PC-3 (cell line): ENCODE measurements around the gene AGR3. TPM values are rescaled to one million over a fixed set of nuclear protein-coding genes. Genes with fewer than 3 reads are reported as not detected.

Experiments
- ATAC-seq: fragments of 200-7000 bp; cut with Tn5 transposase; 2 replicates; pipeline ENCODE4 v1.9.1; 2020; ENCODE audit warnings: mild to moderate bottlenecking, moderate library complexity
- BruUV-seq: library from RNA; stranded (reverse); fragments of 400-500 nt; replicated peaks from 2 replicates; lab custom pipeline; 2021; lab: Mats Ljungman, UMichigan
- CTCF ChIA-PET: fragments of 300-600 bp; sonication (Branson Sonifier 250); formaldehyde crosslinking; loops from one replicate; lab custom pipeline; 2022; ENCODE audit warnings: antibody characterized with exemption; lab: Charles Lee
- POLR2A ChIA-PET: fragments of 300-600 bp; sonication (Branson Sonifier 250); formaldehyde crosslinking; loops from one replicate; lab custom pipeline; 2022; ENCODE audit warnings: antibody characterized with exemption; ENCODE audit not compliant: unreplicated experiment; lab: Charles Lee
- DNase-seq: peaks from one replicate; pipeline ENCODE4 v3.0.0-alpha.2; 2015
- H2AFZ ChIP-seq: fragments of 300-600 bp; sonication (generic); 2 replicates; pipeline ENCODE4 v1.6.0; 2016; ENCODE audit warnings: antibody characterized with exemption, low read length
- H3F3A ChIP-seq: fragments of 300-600 bp; sonication (generic); one replicate; pipeline ENCODE4 v1.6.0; 2017; ENCODE audit warnings: antibody characterized with exemption, low read length, control low read depth, mild to moderate bottlenecking; ENCODE audit not compliant: unreplicated experiment
- H3K27ac ChIP-seq: fragments of 300-600 bp; sonication (generic); 2 replicates; pipeline ENCODE4 v1.5.1; 2016; ENCODE audit warnings: mild to moderate bottlenecking, low read length
- H3K27me3 ChIP-seq: fragments of 300-600 bp; sonication (generic); 2 replicates; pipeline ENCODE4 v1.6.1; 2016; ENCODE audit warnings: low read length, mixed read lengths
- H3K36me3 ChIP-seq: fragments of 300-600 bp; sonication (generic); 2 replicates; pipeline ENCODE4 v1.6.1; 2016; ENCODE audit warnings: low read depth, mixed run types, low read length, mixed read lengths
- H3K4me1 ChIP-seq: fragments of 300-600 bp; sonication (generic); 2 replicates; pipeline ENCODE4 v1.5.1; 2016; ENCODE audit warnings: low read length; ENCODE audit not compliant: insufficient read depth
- H3K4me2 ChIP-seq: fragments of 300-600 bp; sonication (generic); 2 replicates; pipeline ENCODE4 v1.6.0; 2016; ENCODE audit warnings: low read length
- H3K4me3 ChIP-seq: fragments of 300-600 bp; sonication (generic); 2 replicates; pipeline ENCODE4 v1.5.1; 2016; ENCODE audit warnings: mild to moderate bottlenecking, low read length, mixed read lengths
- H3K79me2 ChIP-seq: fragments of 300-600 bp; sonication (generic); 2 replicates; pipeline ENCODE4 v1.6.1; 2017; ENCODE audit warnings: low read length, mixed read lengths
- H3K9ac ChIP-seq: fragments of 300-600 bp; sonication (generic); 2 replicates; pipeline ENCODE4 v1.6.0; 2016; ENCODE audit warnings: mild to moderate bottlenecking, low read length
- H3K9me2 ChIP-seq: fragments of 300-600 bp; sonication (generic); replicated peaks from 2 replicates; pipeline ENCODE4 v1.6.1; 2016; ENCODE audit warnings: mixed run types, low read length, mixed read lengths
- H3K9me3 ChIP-seq: fragments of 300-600 bp; sonication (generic); 2 replicates; pipeline ENCODE4 v1.6.1; 2016; ENCODE audit warnings: low read length, mixed read lengths
- H4K20me1 ChIP-seq: fragments of 300-600 bp; sonication (generic); 2 replicates; pipeline ENCODE4 v1.6.1; 2016; ENCODE audit warnings: low read length, mixed read lengths
- EZH2 ChIP-seq: fragments of 300-600 bp; sonication (generic); IDR thresholded peaks from one replicate; pipeline ENCODE4 v1.6.1; 2017; ENCODE audit warnings: antibody characterized with exemption, mild to moderate bottlenecking, low read length; ENCODE audit not compliant: unreplicated experiment
- EZH2phosphoT487 ChIP-seq: fragments of 300-600 bp; sonication (generic); IDR thresholded peaks from 2 replicates; pipeline ENCODE4 v1.6.1; 2018; ENCODE audit warnings: mild to moderate bottlenecking, antibody characterized with exemption, low read length, borderline replicate concordance
- intact Hi-C: fragments of 100-400 bp; cut with micrococcal nuclease; formaldehyde crosslinking; loops from 2 replicates; pipeline ENCODE4 v1.9.0; 2023
- total RNA-seq: library from RNA; depleted of rRNA; stranded (reverse); fragments of >200 nt; gene quantifications from 2 replicates; pipeline ENCODE4 v1.2.3, GENCODE V29; 2014
- TF ChIP-seq, protein P1 (sequence below): fragments of 300-600 bp; sonication (generic); conservative IDR thresholded peaks from 2 replicates; pipeline ENCODE4 v1.5.1; 2017; ENCODE audit warnings: antibody characterized with exemption, low read depth, mild to moderate bottlenecking, low read length

Gene AGR3
- total RNA-seq, 1 experiment from 2014 or later: not detected

DNA sequence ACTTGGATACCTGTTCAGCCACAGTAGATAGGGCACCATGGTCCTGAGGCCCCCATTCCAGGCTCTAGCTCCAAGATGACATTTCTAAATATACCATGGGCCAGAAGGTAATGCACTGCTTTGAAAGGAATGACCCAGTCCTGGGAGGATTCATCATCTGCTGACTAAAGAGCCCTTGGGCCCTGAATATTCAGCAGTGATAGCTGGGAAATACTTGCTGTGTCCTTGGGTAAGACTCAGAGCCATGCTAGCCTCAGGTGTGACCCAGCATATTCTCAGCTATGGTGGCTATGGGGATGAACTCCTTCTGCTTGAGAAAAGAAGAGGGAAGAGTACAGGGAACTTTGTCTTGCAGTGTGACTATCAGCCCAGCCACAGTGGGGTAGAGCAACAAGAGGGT lies 55.7 kb downstream of the AGR3 start:
- no peak overlapping the region for H3K9ac ChIP-seq
- H2AFZ ChIP-seq: no peak overlapping the region
- H3F3A ChIP-seq: no peaks in the 10 kb centered on the region
- no peaks in the 10 kb centered on the region for H3K9me3 ChIP-seq
- ChIA-PET CTCF (no interaction called here), POLR2A (no interaction called here)
- no peaks in the 10 kb centered on the region for H3K36me3 ChIP-seq
- no peak for ATAC-seq
- no peaks in the 10 kb centered on the region for H3K4me1 ChIP-seq
- DNase-seq: no peak
- H3K79me2 ChIP-seq: no peaks in the 10 kb centered on the region
- H3K9me2 ChIP-seq: no peaks in the 10 kb centered on the region
- H3K27me3 ChIP-seq: no peaks in the 10 kb centered on the region
- intact Hi-C loops: no loop called here
- no TSS peak for BruUV-seq
- no peak overlapping the region for H3K4me2 ChIP-seq
- H4K20me1 ChIP-seq: no peaks in the 10 kb centered on the region
- TF ChIP-seq, protein P1, sequence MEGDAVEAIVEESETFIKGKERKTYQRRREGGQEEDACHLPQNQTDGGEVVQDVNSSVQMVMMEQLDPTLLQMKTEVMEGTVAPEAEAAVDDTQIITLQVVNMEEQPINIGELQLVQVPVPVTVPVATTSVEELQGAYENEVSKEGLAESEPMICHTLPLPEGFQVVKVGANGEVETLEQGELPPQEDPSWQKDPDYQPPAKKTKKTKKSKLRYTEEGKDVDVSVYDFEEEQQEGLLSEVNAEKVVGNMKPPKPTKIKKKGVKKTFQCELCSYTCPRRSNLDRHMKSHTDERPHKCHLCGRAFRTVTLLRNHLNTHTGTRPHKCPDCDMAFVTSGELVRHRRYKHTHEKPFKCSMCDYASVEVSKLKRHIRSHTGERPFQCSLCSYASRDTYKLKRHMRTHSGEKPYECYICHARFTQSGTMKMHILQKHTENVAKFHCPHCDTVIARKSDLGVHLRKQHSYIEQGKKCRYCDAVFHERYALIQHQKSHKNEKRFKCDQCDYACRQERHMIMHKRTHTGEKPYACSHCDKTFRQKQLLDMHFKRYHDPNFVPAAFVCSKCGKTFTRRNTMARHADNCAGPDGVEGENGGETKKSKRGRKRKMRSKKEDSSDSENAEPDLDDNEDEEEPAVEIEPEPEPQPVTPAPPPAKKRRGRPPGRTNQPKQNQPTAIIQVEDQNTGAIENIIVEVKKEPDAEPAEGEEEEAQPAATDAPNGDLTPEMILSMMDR: no peak
- TF ChIP-seq EZH2phosphoT487: no peak
- TF ChIP-seq EZH2: no peak
- no peak overlapping the region for H3K4me3 ChIP-seq
- no peak overlapping the region for H3K27ac ChIP-seq

DNA sequence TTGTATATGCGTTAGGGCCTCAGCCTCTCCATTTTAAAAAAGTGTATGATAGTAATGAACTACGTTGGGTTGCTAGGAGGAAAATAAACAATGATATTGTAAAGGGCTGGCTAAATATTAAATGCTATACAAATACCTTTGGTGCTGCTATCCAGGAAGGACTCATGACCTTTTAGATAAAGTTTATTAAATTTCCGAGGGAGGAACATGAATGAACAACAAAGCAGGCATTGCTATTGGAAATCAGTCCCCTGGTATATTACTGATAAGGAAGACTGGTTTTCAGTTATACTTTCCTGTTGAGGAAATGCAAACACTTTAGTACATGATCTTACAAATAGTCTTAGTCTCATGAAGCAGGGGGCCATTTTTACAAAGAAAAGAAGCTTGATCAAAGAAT lies 59.8 kb downstream of the AGR3 start:
- Histone ChIP-seq H3K36me3 (no peaks in the 10 kb centered on the region), H3K27me3 (no peaks in the 10 kb centered on the region), H3K27ac (no peak overlapping the region), H3F3A (no peaks in the 10 kb centered on the region), H3K9me2 (no peaks in the 10 kb centered on the region), H3K9ac (no peak overlapping the region), H3K4me3 (no peak overlapping the region), H4K20me1 (no peaks in the 10 kb centered on the region), H3K9me3 (no peaks in the 10 kb centered on the region), H2AFZ (no peak overlapping the region), H3K79me2 (no peaks in the 10 kb centered on the region), H3K4me2 (no peak overlapping the region), H3K4me1 (peaks cover 13% of the 10 kb centered on the region)
- BruUV-seq: no TSS peak
- DNase-seq: no peak
- ChIA-PET POLR2A (no interaction called here), CTCF (no interaction called here)
- TF ChIP-seq, protein P1: no peak
- TF ChIP-seq EZH2 (no peak), EZH2phosphoT487 (no peak)
- intact Hi-C loops: no loop called here
- ATAC-seq: no peak

DNA sequence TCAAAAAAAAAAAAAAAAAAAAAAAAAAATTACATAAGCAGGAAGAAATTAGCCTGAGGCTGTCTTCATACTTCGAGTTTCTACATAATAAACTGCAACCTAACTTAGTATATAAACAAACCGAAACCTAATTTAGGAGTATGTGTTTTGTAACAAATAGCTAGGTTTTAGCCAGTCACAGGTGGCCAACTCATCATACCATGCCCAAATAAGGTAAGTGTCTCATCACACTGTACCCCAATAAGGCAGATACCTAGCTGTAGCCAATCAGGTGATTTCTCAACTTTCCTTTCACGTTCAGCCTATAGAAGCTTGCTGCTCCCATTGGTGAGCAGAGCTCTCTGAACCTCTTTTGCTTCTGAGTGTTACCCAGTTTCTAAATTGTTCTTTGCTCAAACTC lies 63.1 kb downstream of the AGR3 start:
- TF ChIP-seq EZH2phosphoT487 (no peak), EZH2 (no peak)
- TF ChIP-seq, protein P1: no peak
- DNase-seq (no peak), ATAC-seq (no peak)
- H3K27me3 ChIP-seq: no peaks in the 10 kb centered on the region
- POLR2A ChIA-PET: no interaction called here
- H3K4me1 ChIP-seq: peaks cover 33% of the 10 kb centered on the region
- no peaks in the 10 kb centered on the region for H3K79me2 ChIP-seq
- H3K4me3 ChIP-seq: no peak overlapping the region
- no peak overlapping the region for H3K27ac ChIP-seq
- no peaks in the 10 kb centered on the region for H4K20me1 ChIP-seq
- H3K9me2 ChIP-seq: no peaks in the 10 kb centered on the region
- H3K36me3 ChIP-seq: no peaks in the 10 kb centered on the region
- H3K9ac ChIP-seq: no peak overlapping the region
- CTCF ChIA-PET: interaction anchor here (0.7 kb wide), 1 partner anchor 733 kb away, joined by 5 read pairs; no protein-coding TSS in a partner anchor
- no TSS peak for BruUV-seq
- no peaks in the 10 kb centered on the region for H3K9me3 ChIP-seq
- H3F3A ChIP-seq: no peaks in the 10 kb centered on the region
- intact Hi-C loops: no loop called here
- H2AFZ ChIP-seq: no peak overlapping the region
- no peak overlapping the region for H3K4me2 ChIP-seq
